Endodermal cell (in vitro differentiated cells): Measurements from ENCODE around the gene PHOSPHO2. TPM values are rescaled to one million over a fixed set of nuclear protein-coding genes. Genes with fewer than 3 reads are reported as not detected.

Source experiments
- DNase-seq: peaks from one replicate; pipeline ENCODE4 v3.0.0-alpha.2; 2017
- H3K27ac ChIP-seq: 2 replicates; pipeline ENCODE4 v1.5.1; 2013; ENCODE audit warnings: mild to moderate bottlenecking, low read depth, low read length, moderate library complexity
- H3K27me3 ChIP-seq: 2 replicates; pipeline ENCODE4 v1.6.1; 2013; ENCODE audit warnings: mild to moderate bottlenecking, low read length, moderate library complexity; ENCODE audit not compliant: insufficient read depth, control insufficient read depth, poor library complexity, severe bottlenecking
- H3K36me3 ChIP-seq: 2 replicates; pipeline ENCODE4 v1.7.0; 2013; ENCODE audit warnings: mild to moderate bottlenecking, low read length, moderate library complexity; ENCODE audit not compliant: control insufficient read depth, insufficient read depth
- H3K4me1 ChIP-seq: one replicate; pipeline ENCODE4 v1.7.0; 2013; ENCODE audit warnings: low read length; ENCODE audit not compliant: control insufficient read depth, insufficient read depth
- H3K4me3 ChIP-seq: 2 replicates; pipeline ENCODE4 v1.5.1; 2013; ENCODE audit warnings: mild to moderate bottlenecking, low read length, moderate library complexity
- H3K9ac ChIP-seq: 2 replicates; pipeline ENCODE4 v1.6.1; 2013; ENCODE audit warnings: mild to moderate bottlenecking, low read length, moderate library complexity; ENCODE audit not compliant: poor library complexity, severe bottlenecking; ENCODE audit errors: extremely low read depth
- H3K9me3 ChIP-seq: 2 replicates; pipeline ENCODE4 v1.6.1; 2013; ENCODE audit warnings: mild to moderate bottlenecking, low read length, moderate library complexity; ENCODE audit not compliant: control insufficient read depth
- H3K27ac Mint-ChIP-seq: 2 replicates; pipeline ENCODE4 v1.8.0; 2020; ENCODE audit warnings: mixed read lengths
- H3K27me3 Mint-ChIP-seq: 2 replicates; pipeline ENCODE4 v1.8.0; 2021; ENCODE audit warnings: mild to moderate bottlenecking, mixed read lengths; ENCODE audit not compliant: insufficient read depth
- H3K36me3 Mint-ChIP-seq: 2 replicates; pipeline ENCODE4 v1.8.0; 2020; ENCODE audit warnings: low read depth, mixed read lengths
- H3K4me1 Mint-ChIP-seq: 2 replicates; pipeline ENCODE4 v1.8.0; 2020; ENCODE audit warnings: mixed read lengths
- H3K4me3 Mint-ChIP-seq: 2 replicates; pipeline ENCODE4 v1.8.0; 2020; ENCODE audit warnings: mild to moderate bottlenecking, moderate library complexity, mixed read lengths
- H3K9me3 Mint-ChIP-seq: 2 replicates; pipeline ENCODE4 v1.8.0; 2020; ENCODE audit warnings: mild to moderate bottlenecking, mixed read lengths
- CTCF ChIP-seq: fragments of 200-600 bp; sonication (generic); conservative IDR thresholded peaks from 2 replicates; pipeline ENCODE4 v1.5.0; 2021; ENCODE audit warnings: antibody characterized with exemption, mild to moderate bottlenecking
- WGBS, 2 experiments: methylation state at CpG; one replicate each; pipeline versions ENCODE4 v1.1.5 to v1.1.7; 2013; ENCODE audit warnings: missing lambda C conversion rate in 2 of 2, mixed read lengths in 1 of 2; ENCODE audit not compliant: insufficient coverage in 1 of 2, insufficient read length in 1 of 2; 5-methylcytosine and 5-hydroxymethylcytosine counted together
- total RNA-seq, 2 donors: library from RNA; stranded (reverse); fragmentation: NEBNext Ultra II Directional in 1 of 2; extraction: Animal tissue kit (Norgen Biotek cat#: 25700) in 1 of 2; gene quantifications; 2 replicates in 1 of 2; 3 replicates in 1 of 2; pipeline ENCODE4 v1.2.1, GENCODE V29; 2021

PHOSPHO2 gene
- total RNA-seq, 2 donors from 2014 or later: 6.3 to 7.3 TPM

- TF ChIP-seq CTCF: no peak
- Histone ChIP-seq H3K4me1 (no peaks in the 10 kb centered on the region), H3K27ac (no peak overlapping the region), H3K4me3 (no peak overlapping the region), H3K9me3 (no peaks in the 10 kb centered on the region), H3K36me3 (no peaks in the 10 kb centered on the region), H3K27me3 (peaks cover 8% of the 10 kb centered on the region), H3K9ac (no peak overlapping the region)
- no peaks in the 10 kb centered on the region for H3K9me3 Mint-ChIP-seq
- H3K4me1 Mint-ChIP-seq: no peaks in the 10 kb centered on the region
- no peak overlapping the region for H3K4me3 Mint-ChIP-seq
- DNase-seq: no peak
- no peak overlapping the region for H3K27ac Mint-ChIP-seq
- H3K36me3 Mint-ChIP-seq: no peaks in the 10 kb centered on the region
- WGBS, 2 experiments: 81 to 86% methylated on average over 2 to 3 of the region's 3 CpGs
- H3K27me3 Mint-ChIP-seq: peaks cover 7% of the 10 kb centered on the region
Measured at GRCh38 chr2:169653636-169654035, 40.6 kb upstream of the PHOSPHO2 start.

- H3K36me3 Mint-ChIP-seq: no peaks in the 10 kb centered on the region
- Histone ChIP-seq H3K36me3 (no peaks in the 10 kb centered on the region), H3K27ac (no peak overlapping the region), H3K9me3 (no peaks in the 10 kb centered on the region), H3K4me3 (no peak overlapping the region), H3K27me3 (peaks cover 8% of the 10 kb centered on the region), H3K4me1 (no peaks in the 10 kb centered on the region), H3K9ac (no peak overlapping the region)
- H3K9me3 Mint-ChIP-seq: no peaks in the 10 kb centered on the region
- DNase-seq: no peak
- WGBS, 2 experiments: 77 to 87% methylated on average over 2 to 3 of the region's 3 CpGs
- no peak overlapping the region for H3K4me3 Mint-ChIP-seq
- H3K27me3 Mint-ChIP-seq: peaks cover 7% of the 10 kb centered on the region
- TF ChIP-seq CTCF: no peak
- H3K27ac Mint-ChIP-seq: no peak overlapping the region
- H3K4me1 Mint-ChIP-seq: no peaks in the 10 kb centered on the region
Measured at GRCh38 chr2:169656164-169656563, 38.1 kb upstream of the PHOSPHO2 start.

- Mint-ChIP-seq H3K27ac (no peak overlapping the region), H3K36me3 (no peaks in the 10 kb centered on the region), H3K4me1 (no peaks in the 10 kb centered on the region), H3K4me3 (no peak overlapping the region), H3K9me3 (no peaks in the 10 kb centered on the region), H3K27me3 (peaks cover 7% of the 10 kb centered on the region)
- no peaks in the 10 kb centered on the region for H3K4me1 ChIP-seq
- no peak for TF ChIP-seq CTCF
- no peaks in the 10 kb centered on the region for H3K36me3 ChIP-seq
- DNase-seq: no peak
- H3K9me3 ChIP-seq: no peaks in the 10 kb centered on the region
- 96 to 100% methylated on average over 1 of the region's 1 CpG for WGBS, 2 experiments
- H3K9ac ChIP-seq: no peak overlapping the region
- H3K27me3 ChIP-seq: peaks cover 22% of the 10 kb centered on the region
- no peak overlapping the region for H3K27ac ChIP-seq
- H3K4me3 ChIP-seq: no peak overlapping the region
Measured at GRCh38 chr2:169658877-169659276, 35.4 kb upstream of the PHOSPHO2 start.
